ENCODE results near the gene SLC16A14.

DNA sequence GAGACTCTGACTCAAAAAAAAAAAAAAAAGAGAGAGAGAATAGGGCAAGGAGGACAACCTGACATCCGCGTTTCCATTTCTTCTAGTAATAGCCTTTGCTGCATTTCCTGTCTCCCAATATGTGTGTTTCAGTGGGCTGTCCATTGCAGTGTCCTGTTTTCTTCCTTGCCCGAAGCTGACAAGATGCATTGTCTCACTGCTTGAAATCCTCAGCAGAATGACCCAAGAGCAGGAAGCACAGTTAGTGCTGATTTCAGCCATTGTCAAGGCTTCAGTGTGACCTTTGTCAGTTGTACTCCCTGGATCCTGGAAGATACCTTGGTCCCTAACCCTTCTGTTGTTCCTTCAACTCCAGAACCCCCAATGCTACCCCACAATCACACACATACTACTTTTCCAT is 71.2 kb downstream of the SLC16A14 start:
- TF ChIP-seq POLR2A (IDR thresholded peaks at IDR 0.05; ENCODE audit: low read length) (no peak), GATA1 (IDR thresholded peaks at IDR 0.05; ENCODE audit: low read depth, low read length) (no peak)
